BJ (cell line): Measurements from ENCODE around the gene SLC10A7. TPM values are rescaled to one million over a fixed set of nuclear protein-coding genes. Genes with fewer than 3 reads are reported as not detected.

Experiments
- CTCF ChIA-PET: fragments of 350-600 bp; formaldehyde crosslinking; extraction: SDS; loops from one replicate; lab custom pipeline; 2021; ENCODE audit warnings: antibody characterized with exemption, inconsistent platforms; lab: Yijun Ruan, JAX
- POLR2A ChIA-PET: fragments of 300-600 bp; sonication (Branson Sonifier 250); formaldehyde crosslinking; extraction: SDS; loops from one replicate; lab custom pipeline; 2021; ENCODE audit warnings: antibody characterized with exemption; lab: Charles Lee
- DNase-seq: peaks from one replicate; pipeline ENCODE4 v3.0.0-alpha.2; 2011; ENCODE audit warnings: low read depth
- H3K27me3 ChIP-seq: 2 replicates; pipeline ENCODE4 v1.6.0; 2011; ENCODE audit warnings: low read length; ENCODE audit not compliant: control insufficient read depth, insufficient read depth
- H3K36me3 ChIP-seq: 2 replicates; pipeline ENCODE4 v1.5.1; 2011; ENCODE audit warnings: low read length; ENCODE audit not compliant: control insufficient read depth, insufficient read depth
- H3K4me3 ChIP-seq: 2 replicates; pipeline ENCODE4 v1.5.1; 2011; ENCODE audit warnings: low read depth, mild to moderate bottlenecking, control low read depth, low read length
- polyA plus RNA-seq: library from polyadenylated mRNA; depleted of rRNA; stranded (reverse); fragments of >200 nt; gene quantifications from 2 replicates; pipeline ENCODE4 v1.2.3, GENCODE V29; 2011
- TF ChIP-seq, protein P1 (sequence below): IDR thresholded peaks from 2 replicates; pipeline ENCODE4 v1.5.1; 2011; ENCODE audit warnings: low read depth, mild to moderate bottlenecking, control low read depth, inconsistent platforms, low read length, moderate library complexity; ENCODE audit not compliant: insufficient read depth

Gene SLC10A7
- polyA plus RNA-seq, 1 experiment = 3.9 TPM

- ChIA-PET CTCF (no interaction called here), POLR2A (no interaction called here)
- Histone ChIP-seq H3K27me3 (no peaks in the 10 kb centered on the region), H3K4me3 (no peak overlapping the region), H3K36me3 (no peaks in the 10 kb centered on the region)
- no peak for DNase-seq
- TF ChIP-seq, protein P1, sequence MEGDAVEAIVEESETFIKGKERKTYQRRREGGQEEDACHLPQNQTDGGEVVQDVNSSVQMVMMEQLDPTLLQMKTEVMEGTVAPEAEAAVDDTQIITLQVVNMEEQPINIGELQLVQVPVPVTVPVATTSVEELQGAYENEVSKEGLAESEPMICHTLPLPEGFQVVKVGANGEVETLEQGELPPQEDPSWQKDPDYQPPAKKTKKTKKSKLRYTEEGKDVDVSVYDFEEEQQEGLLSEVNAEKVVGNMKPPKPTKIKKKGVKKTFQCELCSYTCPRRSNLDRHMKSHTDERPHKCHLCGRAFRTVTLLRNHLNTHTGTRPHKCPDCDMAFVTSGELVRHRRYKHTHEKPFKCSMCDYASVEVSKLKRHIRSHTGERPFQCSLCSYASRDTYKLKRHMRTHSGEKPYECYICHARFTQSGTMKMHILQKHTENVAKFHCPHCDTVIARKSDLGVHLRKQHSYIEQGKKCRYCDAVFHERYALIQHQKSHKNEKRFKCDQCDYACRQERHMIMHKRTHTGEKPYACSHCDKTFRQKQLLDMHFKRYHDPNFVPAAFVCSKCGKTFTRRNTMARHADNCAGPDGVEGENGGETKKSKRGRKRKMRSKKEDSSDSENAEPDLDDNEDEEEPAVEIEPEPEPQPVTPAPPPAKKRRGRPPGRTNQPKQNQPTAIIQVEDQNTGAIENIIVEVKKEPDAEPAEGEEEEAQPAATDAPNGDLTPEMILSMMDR = no peak
These were observed 212.8 kb downstream of the SLC10A7 start for GRCh38 chr4:146308951-146309350.

- POLR2A ChIA-PET = no interaction called here
- Histone ChIP-seq H3K36me3 (no peaks in the 10 kb centered on the region), H3K27me3 (no peaks in the 10 kb centered on the region), H3K4me3 (no peak overlapping the region)
- DNase-seq = no peak
- TF ChIP-seq, protein P1 = no peak
- CTCF ChIA-PET = no interaction called here
These were observed 218.9 kb downstream of the SLC10A7 start for GRCh38 chr4:146302822-146303221.

GRCh38 chr4:146299607-146300006 is 222.1 kb downstream of the SLC10A7 start:
- Histone ChIP-seq H3K27me3 (no peaks in the 10 kb centered on the region), H3K4me3 (no peak overlapping the region), H3K36me3 (no peaks in the 10 kb centered on the region)
- TF ChIP-seq, protein P1 = no peak
- no peak for DNase-seq
- POLR2A ChIA-PET = no interaction called here
- CTCF ChIA-PET = interaction anchor here (0.5 to 0.9 kb wide), 2 partner anchors 797 to 1082 kb away, joined by 3 read pairs; no protein-coding TSS in a partner anchor

DNA sequence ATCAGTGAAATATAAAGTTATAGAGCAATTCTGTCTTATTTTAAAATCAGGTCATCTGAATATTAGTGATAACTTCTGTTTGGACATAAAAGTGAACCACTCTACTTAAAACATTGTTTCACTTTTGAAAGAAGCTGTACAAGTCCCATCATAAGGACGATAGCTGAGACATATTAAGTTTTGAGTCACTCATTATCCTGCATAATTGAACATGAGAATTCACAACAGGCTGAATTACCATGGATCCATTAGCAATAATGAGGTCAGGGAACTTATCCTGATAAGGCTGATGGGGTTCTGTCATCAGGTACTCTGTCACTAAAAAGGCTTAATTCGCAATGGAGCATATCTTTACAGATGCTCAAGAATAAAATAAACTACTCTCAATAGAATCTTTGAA is 227.0 kb downstream of the SLC10A7 start:
- H3K36me3 ChIP-seq = no peaks in the 10 kb centered on the region
- H3K4me3 ChIP-seq = no peak overlapping the region
- ChIA-PET POLR2A (no interaction called here), CTCF (interaction anchor here (0.9 kb wide), 1 partner anchor 31 kb away, joined by 3 read pairs; no protein-coding TSS in a partner anchor)
- TF ChIP-seq, protein P1 = no peak
- DNase-seq = no peak
- no peaks in the 10 kb centered on the region for H3K27me3 ChIP-seq

GRCh38 chr4:146292508-146292907 is 229.2 kb downstream of the SLC10A7 start:
- POLR2A ChIA-PET = interaction anchor here (0.5 kb wide), 1 partner anchor 17 kb away, joined by 3 read pairs; no protein-coding TSS in a partner anchor
- TF ChIP-seq, protein P1 = no peak
- H3K36me3 ChIP-seq = no peaks in the 10 kb centered on the region
- CTCF ChIA-PET = no interaction called here
- H3K4me3 ChIP-seq = no peak overlapping the region
- no peaks in the 10 kb centered on the region for H3K27me3 ChIP-seq
- DNase-seq = no peak
